Measurements from ENCODE around the gene VAMP2.

DNA sequence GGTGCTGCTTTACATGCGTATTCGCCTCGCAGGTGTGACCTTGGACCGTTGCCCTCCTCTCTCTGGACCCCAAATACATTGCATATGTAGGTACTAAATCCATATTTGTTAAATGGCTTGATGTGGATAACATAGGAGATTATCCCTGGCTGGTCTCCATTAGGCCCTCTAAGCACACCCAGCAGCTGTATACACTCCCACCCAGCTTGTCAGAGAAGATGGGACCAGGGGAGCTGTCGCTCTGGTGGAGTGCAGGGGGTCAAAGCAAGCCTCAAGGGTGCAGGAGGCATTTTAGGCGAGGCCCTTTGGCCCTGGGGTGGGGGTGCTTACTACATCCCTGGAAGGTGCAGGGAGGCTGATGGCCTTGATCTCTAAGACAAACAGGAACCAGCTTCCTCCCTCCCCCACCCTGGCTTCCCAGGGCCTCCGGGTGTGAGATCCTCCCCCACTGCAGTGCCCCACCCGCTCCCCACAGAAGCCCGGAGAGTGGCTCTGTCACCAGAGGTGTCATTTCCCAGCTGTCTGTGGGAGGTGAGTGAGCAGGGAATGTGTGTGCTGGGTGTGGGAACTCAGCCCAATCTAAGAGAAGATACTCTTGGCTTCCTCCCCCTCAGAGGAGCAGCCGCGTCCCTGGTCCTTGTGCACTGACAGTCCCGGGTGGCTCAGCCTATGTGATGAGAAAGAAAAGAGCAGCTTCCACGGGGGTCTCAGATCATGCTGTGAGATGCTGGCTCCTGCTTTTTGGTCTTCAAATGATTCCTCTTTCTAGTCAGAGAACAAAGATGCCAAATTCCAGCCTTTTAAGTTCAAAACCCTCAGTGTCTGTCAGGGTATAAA, 1.4 kb upstream of the VAMP2 start:
- peak; percentile 30 for TF ChIP-seq POLR2A (IDR thresholded peaks at IDR 0.05)
- TF ChIP-seq, protein P1, sequence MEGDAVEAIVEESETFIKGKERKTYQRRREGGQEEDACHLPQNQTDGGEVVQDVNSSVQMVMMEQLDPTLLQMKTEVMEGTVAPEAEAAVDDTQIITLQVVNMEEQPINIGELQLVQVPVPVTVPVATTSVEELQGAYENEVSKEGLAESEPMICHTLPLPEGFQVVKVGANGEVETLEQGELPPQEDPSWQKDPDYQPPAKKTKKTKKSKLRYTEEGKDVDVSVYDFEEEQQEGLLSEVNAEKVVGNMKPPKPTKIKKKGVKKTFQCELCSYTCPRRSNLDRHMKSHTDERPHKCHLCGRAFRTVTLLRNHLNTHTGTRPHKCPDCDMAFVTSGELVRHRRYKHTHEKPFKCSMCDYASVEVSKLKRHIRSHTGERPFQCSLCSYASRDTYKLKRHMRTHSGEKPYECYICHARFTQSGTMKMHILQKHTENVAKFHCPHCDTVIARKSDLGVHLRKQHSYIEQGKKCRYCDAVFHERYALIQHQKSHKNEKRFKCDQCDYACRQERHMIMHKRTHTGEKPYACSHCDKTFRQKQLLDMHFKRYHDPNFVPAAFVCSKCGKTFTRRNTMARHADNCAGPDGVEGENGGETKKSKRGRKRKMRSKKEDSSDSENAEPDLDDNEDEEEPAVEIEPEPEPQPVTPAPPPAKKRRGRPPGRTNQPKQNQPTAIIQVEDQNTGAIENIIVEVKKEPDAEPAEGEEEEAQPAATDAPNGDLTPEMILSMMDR (IDR thresholded peaks at IDR 0.05), result no peak
